Activated T-cell treated with anti-CD3 and anti-CD28 coated beads, Interleukin-2, amount 50 U/mL, for 72 hours (primary cell): ENCODE results near the gene DENND2C. TPM values are rescaled to one million over a fixed set of nuclear protein-coding genes. Genes with fewer than 3 reads are reported as not detected.

Source experiments
- ATAC-seq, 2 donors: fragments of 150-1000 bp; cut with Tn5 transposase; replicated peaks in 1 of 2; 2 replicates each; pipeline ENCODE4 v1.10.0; 2021; ENCODE audit warnings: moderate library complexity in 2 of 2, mild to moderate bottlenecking in 1 of 2
- DNase-seq, 2 donors: peaks; one replicate each; pipeline ENCODE4 v3.0.0; 2021 to 2022; ENCODE audit warnings: mixed read lengths in 1 of 2
- H3K27ac Mint-ChIP-seq: one replicate; pipeline ENCODE4 v1.8.0; 2022; ENCODE audit warnings: mild to moderate bottlenecking, moderate library complexity, mixed read lengths
- H3K27me3 Mint-ChIP-seq: one replicate; pipeline ENCODE4 v1.8.0; 2022; ENCODE audit warnings: low read depth, mixed read lengths
- H3K36me3 Mint-ChIP-seq, 2 donors: one replicate each; pipeline ENCODE4 v1.8.0; 2022; ENCODE audit warnings: mixed read lengths in 2 of 2, mild to moderate bottlenecking in 1 of 2; ENCODE audit not compliant: insufficient read depth in 2 of 2
- H3K4me1 Mint-ChIP-seq: one replicate; pipeline ENCODE4 v1.8.0; 2022; ENCODE audit warnings: low read depth, mixed read lengths
- H3K4me3 Mint-ChIP-seq, 2 donors: one replicate each; pipeline ENCODE4 v1.8.0; 2022; ENCODE audit warnings: mild to moderate bottlenecking in 2 of 2, mixed read lengths in 2 of 2, moderate library complexity in 2 of 2
- H3K9me3 Mint-ChIP-seq, 2 donors: one replicate each; pipeline ENCODE4 v1.8.0; 2022; ENCODE audit warnings: mixed read lengths in 2 of 2
- total RNA-seq, 2 donors: library from RNA; stranded (reverse); gene quantifications; one replicate each; pipeline ENCODE4 v1.2.3, GENCODE V29; 2022

The DENND2C gene
- total RNA-seq, 2 donors from 2014 or later, result 0.88 to 2.2 TPM

- Mint-ChIP-seq H3K9me3 (no peaks in the 10 kb centered on the region), H3K27me3 (peaks cover 15% of the 10 kb centered on the region), H3K4me3 (no peak overlapping the region), H3K27ac (no peak overlapping the region), H3K36me3 (no peaks in the 10 kb centered on the region), H3K4me1 (no peaks in the 10 kb centered on the region)
- DNase-seq (no peak), ATAC-seq (no peak)
Measured at GRCh38 chr1:114700036-114700600, 30.3 kb upstream of the DENND2C start.

DNA sequence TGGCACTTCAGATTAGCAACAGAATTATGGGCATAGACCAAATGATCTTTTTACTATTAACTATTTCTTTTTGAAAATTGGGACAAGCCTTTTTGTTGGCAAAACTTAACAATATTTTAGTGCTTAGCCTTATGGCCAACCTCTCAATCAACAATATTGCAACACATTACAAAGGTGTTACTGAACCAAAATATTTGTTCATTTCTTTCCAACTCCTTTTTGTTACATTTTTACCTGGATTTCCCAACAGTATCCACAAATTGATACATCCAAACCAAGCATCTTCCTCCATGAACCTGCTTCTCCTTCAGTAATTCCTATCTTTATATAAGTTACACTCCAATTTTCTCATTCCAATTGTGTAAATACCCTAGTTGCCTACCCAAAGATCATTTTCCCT is 27.0 kb upstream of the DENND2C start:
- peaks cover 16% of the 10 kb centered on the region for H3K27me3 Mint-ChIP-seq
- H3K36me3 Mint-ChIP-seq, result no peaks in the 10 kb centered on the region
- H3K4me1 Mint-ChIP-seq, result no peaks in the 10 kb centered on the region
- no peak for ATAC-seq
- no peak for DNase-seq
- H3K4me3 Mint-ChIP-seq, result no peak overlapping the region
- no peaks in the 10 kb centered on the region for H3K9me3 Mint-ChIP-seq
- H3K27ac Mint-ChIP-seq, result no peak overlapping the region

GRCh38 chr1:114695430-114696058 is 25.7 kb upstream of the DENND2C start, which contains the start of gene AMPD1:
TSS of gene AMPD1 (minus strand) at chr1:114695546. CDS start at chr1:114695471, 75 bp downstream.
- Mint-ChIP-seq H3K9me3 (no peaks in the 10 kb centered on the region), H3K4me1 (no peaks in the 10 kb centered on the region), H3K36me3 (no peaks in the 10 kb centered on the region), H3K27ac (no peak within 1 kb of the TSS), H3K4me3 (no peak within 1 kb of the TSS), H3K27me3 (peaks cover 19% of the 10 kb centered on the region)
- no peak for ATAC-seq
- DNase-seq, result no peak

DNA sequence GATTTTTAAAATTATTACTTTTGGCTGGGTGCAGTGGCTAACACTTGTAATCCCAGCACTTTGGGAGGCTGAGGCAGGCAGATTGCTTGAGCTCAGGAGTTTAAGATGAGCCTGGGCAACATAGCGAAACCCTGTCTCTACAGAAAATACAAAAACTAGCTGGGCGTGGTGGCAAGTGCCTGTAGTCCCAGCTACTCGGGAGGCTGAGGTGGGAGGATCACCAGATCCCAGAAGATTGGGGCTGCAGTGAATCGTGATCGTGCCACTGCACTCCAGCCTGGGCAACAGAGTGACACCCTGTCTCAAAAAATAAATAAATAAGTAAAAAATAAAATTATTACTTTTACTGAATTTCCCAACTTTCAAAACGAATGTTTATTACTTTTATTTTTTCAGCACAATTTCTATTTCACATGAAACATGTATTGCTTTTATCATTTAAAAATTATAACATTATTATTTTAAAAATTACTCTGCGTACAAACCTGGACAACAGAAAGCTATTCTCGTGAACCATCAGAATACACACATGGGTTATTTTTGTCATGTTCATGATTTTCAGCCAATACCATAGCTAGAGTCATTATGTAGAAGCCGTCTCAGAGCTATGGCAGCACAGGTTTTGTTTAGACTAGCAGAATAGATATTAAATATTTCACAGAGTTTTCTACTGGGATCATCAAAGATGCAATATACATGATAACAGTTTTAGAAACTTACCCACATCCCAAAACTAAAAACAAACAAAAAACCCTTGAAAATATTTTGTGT is 24.9 kb upstream of the DENND2C start:
- no peaks in the 10 kb centered on the region for H3K4me1 Mint-ChIP-seq
- no peaks in the 10 kb centered on the region for H3K9me3 Mint-ChIP-seq
- H3K4me3 Mint-ChIP-seq, result no peak overlapping the region
- H3K27ac Mint-ChIP-seq, result no peak overlapping the region
- H3K36me3 Mint-ChIP-seq, result no peaks in the 10 kb centered on the region
- DNase-seq, result no peak
- peaks cover 26% of the 10 kb centered on the region for H3K27me3 Mint-ChIP-seq
- no peak for ATAC-seq

- Mint-ChIP-seq H3K27me3 (peaks cover 35% of the 10 kb centered on the region), H3K4me3 (no peak overlapping the region), H3K4me1 (no peaks in the 10 kb centered on the region), H3K9me3 (no peaks in the 10 kb centered on the region), H3K36me3 (no peaks in the 10 kb centered on the region), H3K27ac (no peak overlapping the region)
- ATAC-seq (no peak), DNase-seq (no peak)
Measured at GRCh38 chr1:114692947-114693346, 23.1 kb upstream of the DENND2C start.

- H3K27ac Mint-ChIP-seq, result no peak overlapping the region
- H3K36me3 Mint-ChIP-seq, result no peaks in the 10 kb centered on the region
Measured at GRCh38 chr1:114691061-114691460, 21.2 kb upstream of the DENND2C start.

GRCh38 chr1:114690148-114690547 is 20.3 kb upstream of the DENND2C start:
- Mint-ChIP-seq H3K9me3 (no peaks in the 10 kb centered on the region), H3K27ac (no peak overlapping the region), H3K4me3 (no peak overlapping the region), H3K36me3 (no peaks in the 10 kb centered on the region), H3K27me3 (peaks cover 48% of the 10 kb centered on the region), H3K4me1 (no peaks in the 10 kb centered on the region)
- ATAC-seq (no peak), DNase-seq (no peak)

More at GRCh38 chr1:114691061-114691460, 21.2 kb upstream of the DENND2C start:
- no peak overlapping the region for H3K4me3 Mint-ChIP-seq
- H3K4me1 Mint-ChIP-seq, result no peaks in the 10 kb centered on the region
- peaks cover 46% of the 10 kb centered on the region for H3K27me3 Mint-ChIP-seq
- ATAC-seq (no peak), DNase-seq (no peak)
- H3K9me3 Mint-ChIP-seq, result no peaks in the 10 kb centered on the region

- Mint-ChIP-seq H3K4me3 (no peak overlapping the region), H3K4me1 (no peaks in the 10 kb centered on the region), H3K27ac (no peak overlapping the region), H3K36me3 (no peaks in the 10 kb centered on the region), H3K9me3 (no peaks in the 10 kb centered on the region), H3K27me3 (peaks cover 51% of the 10 kb centered on the region)
- ATAC-seq (no peak), DNase-seq (no peak)
Measured at GRCh38 chr1:114688526-114688925, 18.7 kb upstream of the DENND2C start.

- DNase-seq, result no peak
- no peaks in the 10 kb centered on the region for H3K9me3 Mint-ChIP-seq
- no peak overlapping the region for H3K27ac Mint-ChIP-seq
- H3K36me3 Mint-ChIP-seq, result no peaks in the 10 kb centered on the region
- H3K4me3 Mint-ChIP-seq, result no peak overlapping the region
- no peaks in the 10 kb centered on the region for H3K4me1 Mint-ChIP-seq
- peaks cover 59% of the 10 kb centered on the region for H3K27me3 Mint-ChIP-seq
- ATAC-seq, result no peak
Measured at GRCh38 chr1:114685851-114686250, 16.0 kb upstream of the DENND2C start.

DNA sequence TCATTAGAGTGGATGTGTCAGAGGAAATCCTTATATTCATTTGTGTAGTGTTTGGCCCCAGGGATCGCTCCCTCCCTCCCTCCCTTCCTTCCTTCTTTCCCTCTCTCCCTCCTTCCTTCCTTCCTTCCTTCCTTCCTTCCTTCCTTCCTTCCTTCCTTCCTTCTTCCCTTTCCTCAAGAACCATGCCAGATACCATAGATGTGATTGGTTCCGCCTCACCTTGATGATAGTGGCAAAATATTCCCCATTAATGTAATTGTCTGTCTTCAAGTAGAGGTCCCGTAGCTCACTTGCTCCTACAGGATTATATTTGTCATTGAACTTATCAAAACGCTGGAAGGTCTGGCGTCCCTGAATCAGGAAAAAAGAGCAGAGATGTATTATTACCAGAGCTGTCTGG is 7.8 kb upstream of the DENND2C start:
- Mint-ChIP-seq H3K36me3 (no peaks in the 10 kb centered on the region), H3K4me1 (no peaks in the 10 kb centered on the region), H3K27me3 (peaks cover 46% of the 10 kb centered on the region), H3K27ac (no peak overlapping the region), H3K9me3 (no peaks in the 10 kb centered on the region), H3K4me3 (no peak overlapping the region)
- ATAC-seq (no peak), DNase-seq (no peak)

DNA sequence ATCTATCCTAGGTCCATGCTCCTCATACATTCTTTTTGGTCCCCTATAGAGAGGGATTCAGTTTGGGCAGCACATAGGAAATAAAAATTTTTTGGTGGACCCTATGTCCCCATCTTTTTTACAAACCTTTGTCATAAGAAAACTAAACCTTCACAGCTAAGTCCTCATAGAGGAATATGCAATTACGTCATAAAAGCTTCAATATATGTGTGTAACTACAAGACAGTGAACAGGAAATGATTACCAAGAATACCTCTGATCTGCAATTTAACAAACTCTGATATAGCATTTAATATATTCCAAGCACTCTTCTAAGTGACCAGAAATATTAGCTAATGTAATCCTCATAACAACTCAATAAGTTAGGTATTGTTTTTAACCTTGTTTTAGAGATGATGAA is 6.3 kb upstream of the DENND2C start:
- no peaks in the 10 kb centered on the region for H3K9me3 Mint-ChIP-seq
- peaks cover 46% of the 10 kb centered on the region for H3K27me3 Mint-ChIP-seq
- no peaks in the 10 kb centered on the region for H3K4me1 Mint-ChIP-seq

DNA sequence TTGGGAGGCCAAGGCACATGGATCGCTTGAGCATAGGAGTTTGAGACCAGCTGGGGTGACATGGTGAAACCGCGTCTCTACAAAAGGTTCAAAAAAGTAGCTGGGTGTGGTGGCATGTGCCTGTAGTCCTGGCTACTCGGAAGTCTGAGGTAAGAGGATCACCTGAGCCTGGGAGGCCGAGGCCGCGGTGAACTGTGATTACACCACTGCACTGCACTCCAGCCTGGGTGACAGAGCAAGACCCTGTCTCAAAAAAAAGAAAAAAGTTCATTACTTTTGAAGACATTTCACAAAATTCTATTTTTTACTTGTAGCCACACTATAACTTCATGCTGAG is 2.1 kb upstream of the DENND2C start:
- ATAC-seq, result no peak
- Mint-ChIP-seq H3K9me3 (no peaks in the 10 kb centered on the region), H3K27ac (no peak overlapping the region), H3K36me3 (peaks cover 0 to 2% of the 10 kb centered on the region in 2 donors), H3K4me1 (peaks cover 10% of the 10 kb centered on the region), H3K4me3 (no peak overlapping the region), H3K27me3 (peaks cover 34% of the 10 kb centered on the region)
- DNase-seq, result no peak

More for the DNA sequence above, 6.3 kb upstream of the DENND2C start:
- Mint-ChIP-seq H3K27ac (no peak overlapping the region), H3K36me3 (no peaks in the 10 kb centered on the region), H3K4me3 (no peak overlapping the region)
- DNase-seq, result no peak
- ATAC-seq, result no peak

DNA sequence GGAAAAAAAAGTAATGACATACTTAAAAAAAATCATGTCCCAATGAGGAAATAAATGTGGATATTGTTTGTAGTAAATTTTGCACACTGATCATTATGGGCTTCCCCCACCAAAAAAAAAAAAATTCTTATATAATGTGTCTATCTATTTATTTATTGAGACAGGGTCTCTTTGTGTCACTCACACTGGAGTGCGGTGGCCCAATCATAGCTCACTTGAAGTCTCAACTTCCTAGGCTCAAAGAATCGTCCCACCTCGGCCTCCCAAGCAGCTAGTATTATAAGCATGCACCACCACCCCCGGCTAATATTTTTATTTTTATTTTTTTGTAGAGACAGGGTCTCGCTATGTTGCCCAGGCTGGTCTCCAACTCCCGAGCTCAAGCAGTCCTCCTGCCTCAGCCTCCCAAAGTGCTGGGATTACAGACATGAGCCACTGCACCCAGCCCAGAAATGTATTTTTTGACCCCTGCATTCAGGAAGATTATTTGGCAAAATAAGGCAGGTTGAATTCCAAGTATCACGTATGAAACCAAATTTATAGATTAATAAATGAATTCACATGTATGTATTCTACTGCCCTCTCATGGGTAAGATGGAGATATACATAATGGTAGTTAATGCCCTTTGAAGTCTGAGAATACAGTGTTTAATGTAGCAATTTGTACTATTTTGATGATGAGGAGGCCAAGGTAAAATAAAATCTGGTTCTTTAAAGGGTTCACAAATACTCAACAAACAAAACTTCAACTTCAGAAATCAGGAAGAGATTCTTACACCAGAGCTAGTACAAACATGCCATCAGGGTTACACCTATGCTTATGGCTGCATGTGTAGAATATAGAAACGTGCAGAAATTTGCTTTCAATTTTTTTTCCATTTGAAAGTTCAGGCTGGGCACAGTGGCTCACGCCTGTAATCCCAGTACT is 1.4 kb upstream of the DENND2C start:
- Mint-ChIP-seq H3K4me3 (peak overlapping the region in 1 of 2 donors; percentile 13), H3K27me3 (peaks cover 38% of the 10 kb centered on the region), H3K27ac (no peak overlapping the region), H3K4me1 (peaks cover 10% of the 10 kb centered on the region), H3K9me3 (no peaks in the 10 kb centered on the region), H3K36me3 (peaks cover 0 to 2% of the 10 kb centered on the region in 2 donors)
- DNase-seq (no peak), ATAC-seq (no peak)
